ENCODE measurements around the gene PTMA. TPM values are rescaled to one million over a fixed set of nuclear protein-coding genes. Genes with fewer than 3 reads are reported as not detected.

The PTMA gene
- total RNA-seq, 1 experiment from 2014 or later: 2,752 TPM

- H3K4me3 ChIP-seq (replicated peaks in 1 of 2; ENCODE audit: low read depth in 1 of 2, low read length in 2 of 2): no peak overlapping the region
- H2AFZ ChIP-seq (ENCODE audit: low read depth, low read length, poor library complexity, severe bottlenecking): no peak overlapping the region
- RAD21 ChIA-PET (ENCODE audit: low non-redundant PET in 1 of 2, low total read pairs in 2 of 2, uncharacterized antibody in 2 of 2, unreplicated experiment in 2 of 2): interaction anchor here (0.8 to 4.2 kb wide), 7 partner anchors 36 to 102 kb away, joined by 3 to 31 read pairs (median 9); no protein-coding TSS in a partner anchor
- ATAC-seq (peak; percentile 57), DNase-seq (ENCODE audit: low read depth, low spot score) (peak; percentile 92)
- no peaks in the 10 kb centered on the region for H3K9me3 ChIP-seq (ENCODE audit: control insufficient read depth in 1 of 2, insufficient read depth in 1 of 2, low read depth in 1 of 2, low read length in 2 of 2)
- POLR2A ChIA-PET: interaction anchor here (0.6 to 6.5 kb wide), 19 partner anchors 10 to 337 kb away, joined by 3 to 50 read pairs (median 4); partner anchors contain the start of gene NCL
- no peaks in the 10 kb centered on the region for H3K9me2 ChIP-seq (ENCODE audit: insufficient read depth)
- intact Hi-C loops (cut with micrococcal nuclease): loop anchor here (1.0 to 2.0 kb wide), 3 partner anchors 66 to 151 kb away; no protein-coding TSS in a partner anchor
- peak overlapping the region; percentile 68 for H3K27ac ChIP-seq (ENCODE audit: low read depth, low read length)
- H3K4me2 ChIP-seq (ENCODE audit: low read length): peak overlapping the region; percentile 26
- H4K20me1 ChIP-seq (ENCODE audit: insufficient read depth): peaks cover 26% of the 10 kb centered on the region; the same call in 1 of the 2 replicates
- H3K27me3 ChIP-seq (ENCODE audit: insufficient read depth, low read length): no peaks in the 10 kb centered on the region
- H3K9ac ChIP-seq (ENCODE audit: low read length): peak overlapping the region; percentile 57
- H3K79me2 ChIP-seq (ENCODE audit: insufficient read depth, low read length): peaks cover 37% of the 10 kb centered on the region
- CTCF ChIA-PET: interaction anchor here (0.6 to 5.7 kb wide), 26 partner anchors 11 to 250 kb away, joined by 3 to 185 read pairs (median 4); partner anchors contain the start of gene NCL
- peaks cover 27 to 70% of the 10 kb centered on the region in 2 experiments for H3K4me1 ChIP-seq (ENCODE audit: control insufficient read depth in 1 of 2, insufficient read depth in 2 of 2, low read length in 2 of 2)
- peaks cover 19 to 33% of the 10 kb centered on the region in 2 experiments for H3K36me3 ChIP-seq (ENCODE audit: control insufficient read depth in 1 of 2, insufficient read depth in 2 of 2, low read length in 2 of 2)
- no TSS peak for BruUV-seq (replicated peaks)
- peak; percentile 65 for TF ChIP-seq ZBTB33 (IDR thresholded peaks at IDR 0.05; ENCODE audit: extremely low read depth, insufficient replicate concordance, low read length)
- no peak for TF ChIP-seq CBX3 (IDR thresholded peaks at IDR 0.05; ENCODE audit: low read depth)
- no peak for TF ChIP-seq CEBPB (IDR thresholded peaks at IDR 0.05; ENCODE audit: low read depth)
- no peak for TF ChIP-seq EGR1 (IDR thresholded peaks at IDR 0.05; ENCODE audit: low read depth)
- peak; percentile 98 for TF ChIP-seq POLR2AphosphoS5 (IDR thresholded peaks at IDR 0.05; ENCODE audit: low read depth, low read length)
- TF ChIP-seq TCF7L2 (IDR thresholded peaks at IDR 0.05; ENCODE audit: borderline replicate concordance, extremely low read depth, insufficient read depth, insufficient read length): peak; percentile 45
- TF ChIP-seq EZH2 (IDR thresholded peaks at IDR 0.05): no peak
- TF ChIP-seq JUND (IDR thresholded peaks at IDR 0.05): no peak
- no peak for TF ChIP-seq ZNF274 (IDR thresholded peaks at IDR 0.05; ENCODE audit: low read depth, low read length)
- no peak for TF ChIP-seq FOSL1 (IDR thresholded peaks at IDR 0.05; ENCODE audit: low read depth)
- TF ChIP-seq EZH2phosphoT487 (IDR thresholded peaks at IDR 0.05; ENCODE audit: borderline replicate concordance): no peak
- TF ChIP-seq RAD21 (IDR thresholded peaks at IDR 0.05; ENCODE audit: low read depth): no peak
- peak; percentile 53 for TF ChIP-seq ZFX (IDR thresholded peaks at IDR 0.05)
- TF ChIP-seq ATF3 (IDR thresholded peaks at IDR 0.05): no peak
- TF ChIP-seq CTCF (IDR thresholded peaks at IDR 0.05 in 2 of 3, conservative IDR thresholded peaks at IDR 0.05 in 1 of 3; ENCODE audit: borderline replicate concordance in 1 of 3, insufficient read depth in 1 of 3, low read depth in 2 of 3, low read length in 2 of 3): peak in 2 of 3 experiments; percentile 88 to 91; a peak in 4 of 6 replicates
- TF ChIP-seq ELF1 (IDR thresholded peaks at IDR 0.05; ENCODE audit: borderline replicate concordance, low read depth): no peak
- TF ChIP-seq POLR2A (IDR thresholded peaks at IDR 0.05; ENCODE audit: borderline replicate concordance, extremely low read depth, insufficient read depth, insufficient read length): no peak
- TF ChIP-seq YY1 (IDR thresholded peaks at IDR 0.05; ENCODE audit: extremely low read depth, insufficient replicate concordance, low read depth, low read length): peak; percentile 31
These were observed 5.7 kb downstream of the PTMA start for GRCh38 chr2:231713730-231714638.
